HEK293T (cell line): ENCODE results near the gene TRIM17.

Source experiments
- CTCF ChIA-PET: fragments of 350-600 bp; formaldehyde crosslinking; extraction: SDS; loops from one replicate; lab custom pipeline; 2021; ENCODE audit warnings: antibody characterized with exemption, inconsistent platforms; lab: Yijun Ruan, JAX
- POLR2A ChIA-PET: fragments of 350-600 bp; formaldehyde crosslinking; extraction: SDS; loops from one replicate; lab custom pipeline; 2020; ENCODE audit warnings: antibody characterized with exemption, inconsistent platforms; lab: Yijun Ruan, JAX
- DNase-seq: peaks from one replicate; pipeline ENCODE4 v3.0.0; 2012; ENCODE audit warnings: mixed read lengths; ENCODE audit errors: extremely low spot score
- ARNT ChIP-seq: fragments of 450-650 bp; IDR thresholded peaks from 2 replicates; pipeline ENCODE4 v1.6.1; 2017; ENCODE audit warnings: mild to moderate bottlenecking
- BHLHE40 ChIP-seq: fragments of 450-650 bp; IDR thresholded peaks from 2 replicates; pipeline ENCODE4 v1.6.1; 2016; ENCODE audit warnings: mild to moderate bottlenecking, moderate library complexity, borderline replicate concordance
- CTBP1 ChIP-seq: fragments of 450-650 bp; IDR thresholded peaks from 2 replicates; pipeline ENCODE4 v1.6.1; 2016; ENCODE audit warnings: borderline replicate concordance
- ELF4 ChIP-seq: fragments of 450-650 bp; IDR thresholded peaks from 2 replicates; pipeline ENCODE4 v1.6.1; 2017; ENCODE audit warnings: antibody characterized with exemption
- FOXA1 ChIP-seq: fragments of 450-650 bp; IDR thresholded peaks from 2 replicates; pipeline ENCODE4 v1.6.1; 2016; ENCODE audit warnings: mild to moderate bottlenecking
- FOXK2 ChIP-seq: fragments of 450-650 bp; IDR thresholded peaks from 2 replicates; pipeline ENCODE4 v1.6.1; 2016; ENCODE audit warnings: mild to moderate bottlenecking
- FOXM1 ChIP-seq: fragments of 450-650 bp; IDR thresholded peaks from 2 replicates; pipeline ENCODE4 v1.6.1; 2017; ENCODE audit warnings: mild to moderate bottlenecking, borderline replicate concordance
- HDGF ChIP-seq: fragments of 450-650 bp; IDR thresholded peaks from 2 replicates; pipeline ENCODE4 v1.6.1; 2017; ENCODE audit warnings: antibody characterized with exemption, borderline replicate concordance
- L3MBTL2 ChIP-seq: fragments of 450-650 bp; conservative IDR thresholded peaks from 2 replicates; pipeline ENCODE4 v1.6.1; 2016; ENCODE audit warnings: mild to moderate bottlenecking
- LEF1 ChIP-seq: fragments of 450-650 bp; IDR thresholded peaks from 2 replicates; pipeline ENCODE4 v1.6.1; 2017; ENCODE audit warnings: mild to moderate bottlenecking, borderline replicate concordance
- NFRKB ChIP-seq: fragments of 450-650 bp; IDR thresholded peaks from 2 replicates; pipeline ENCODE4 v1.6.1; 2016; ENCODE audit warnings: mild to moderate bottlenecking, moderate library complexity
- SP1 ChIP-seq: fragments of 450-650 bp; IDR thresholded peaks from 2 replicates; pipeline ENCODE4 v1.6.1; 2017
- SUZ12 ChIP-seq: fragments of 450-650 bp; IDR thresholded peaks from 2 replicates; pipeline ENCODE4 v1.6.1; 2016; ENCODE audit warnings: mild to moderate bottlenecking
- TARDBP ChIP-seq: fragments of 450-650 bp; IDR thresholded peaks from 2 replicates; pipeline ENCODE4 v1.6.1; 2016
- ZNF384 ChIP-seq: fragments of 450-650 bp; IDR thresholded peaks from 2 replicates; pipeline ENCODE4 v1.6.1; 2016
- TF ChIP-seq, protein P1 (sequence below): fragments of 450-650 bp; IDR thresholded peaks from 2 replicates; pipeline ENCODE4 v1.6.1; 2016

Gene TRIM17

DNA sequence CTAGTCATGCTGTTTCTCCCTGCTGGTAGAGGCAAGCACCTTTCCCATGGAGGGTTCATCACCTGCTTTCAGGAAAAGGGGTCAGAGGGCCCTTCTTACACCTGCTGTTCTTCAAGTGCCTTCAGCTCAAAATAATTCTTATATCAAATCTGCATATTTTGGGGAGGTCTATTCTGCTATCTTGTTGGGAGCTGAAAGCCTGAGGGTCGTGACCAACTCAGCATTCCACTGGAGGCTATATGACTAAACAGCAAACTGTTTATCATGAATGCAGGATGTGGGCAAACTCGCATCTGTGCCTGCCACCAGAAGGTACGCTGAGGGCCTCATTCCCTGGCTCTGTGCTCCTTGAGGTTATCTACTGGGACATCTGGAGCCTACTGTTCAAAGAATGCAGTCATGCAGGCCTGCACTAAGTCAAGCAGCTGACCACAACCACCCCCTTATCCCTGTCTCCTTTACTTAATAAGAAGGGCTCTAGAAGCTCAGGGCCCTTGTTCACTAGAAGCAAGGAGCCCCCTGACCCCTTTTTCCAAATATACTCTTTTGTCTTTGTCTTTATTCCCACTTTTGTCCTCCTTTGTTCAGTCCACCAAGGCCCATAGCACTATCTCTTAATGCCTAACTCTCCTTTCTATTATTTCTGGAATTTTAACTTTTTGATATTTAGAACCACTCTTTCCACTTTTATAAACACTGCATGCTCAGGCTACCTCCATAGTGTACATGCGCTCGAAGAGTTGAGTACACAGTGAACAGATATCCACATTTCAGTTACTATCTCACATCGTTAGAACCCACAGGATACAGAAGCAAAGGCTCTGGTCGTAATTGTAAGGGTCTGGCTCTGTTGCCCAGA is 4.5 kb upstream of the TRIM17 start:
- ChIA-PET POLR2A (no interaction called here), CTCF (interaction anchor here (0.7 kb wide), 1 partner anchor 12 kb away, joined by 4 read pairs; no protein-coding TSS in a partner anchor)
- DNase-seq: no peak
- TF ChIP-seq SP1 (no peak), ARNT (no peak), L3MBTL2 (no peak), HDGF (no peak), FOXK2 (no peak), FOXM1 (no peak), ZNF384 (no peak), SUZ12 (no peak), ELF4 (no peak), LEF1 (no peak), NFRKB (no peak), BHLHE40 (no peak), FOXA1 (no peak), CTBP1 (no peak), TARDBP (no peak)
- TF ChIP-seq, protein P1, sequence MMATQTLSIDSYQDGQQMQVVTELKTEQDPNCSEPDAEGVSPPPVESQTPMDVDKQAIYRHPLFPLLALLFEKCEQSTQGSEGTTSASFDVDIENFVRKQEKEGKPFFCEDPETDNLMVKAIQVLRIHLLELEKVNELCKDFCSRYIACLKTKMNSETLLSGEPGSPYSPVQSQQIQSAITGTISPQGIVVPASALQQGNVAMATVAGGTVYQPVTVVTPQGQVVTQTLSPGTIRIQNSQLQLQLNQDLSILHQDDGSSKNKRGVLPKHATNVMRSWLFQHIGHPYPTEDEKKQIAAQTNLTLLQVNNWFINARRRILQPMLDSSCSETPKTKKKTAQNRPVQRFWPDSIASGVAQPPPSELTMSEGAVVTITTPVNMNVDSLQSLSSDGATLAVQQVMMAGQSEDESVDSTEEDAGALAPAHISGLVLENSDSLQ: no peak

DNA sequence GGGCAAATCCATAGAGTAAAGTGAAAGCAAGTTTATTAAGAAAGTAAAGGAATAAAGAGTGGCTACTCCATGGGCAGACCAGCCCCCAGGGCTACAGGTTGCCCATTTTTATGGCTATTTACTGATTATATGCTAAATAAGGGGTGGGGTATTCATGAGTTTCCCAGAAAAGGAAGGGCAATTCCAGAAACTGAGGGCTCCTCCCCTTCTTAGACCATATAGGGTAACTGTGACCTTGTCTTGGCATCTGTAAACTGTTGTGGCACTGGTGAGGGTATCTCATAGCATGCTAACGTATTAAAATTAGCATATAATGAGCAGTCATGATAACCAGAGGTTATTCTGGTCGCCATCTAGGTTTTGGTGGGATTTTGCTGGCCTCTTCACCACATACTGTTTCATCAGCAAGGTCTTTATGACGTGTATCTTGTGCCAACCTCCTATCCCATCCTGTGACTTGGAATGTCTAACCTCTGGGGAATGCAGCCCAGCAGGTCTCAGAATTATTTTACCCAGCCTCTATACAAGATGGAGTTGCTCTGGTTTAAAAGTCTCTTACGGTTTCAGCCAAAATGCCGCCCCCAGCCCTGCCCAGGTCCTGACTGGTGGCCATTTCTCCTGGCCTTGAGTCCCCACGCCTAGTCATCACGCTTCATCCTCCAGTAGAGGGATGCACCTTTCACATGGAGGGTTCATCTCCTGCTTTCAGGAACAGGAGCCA is 982 bp upstream of the TRIM17 start:
- CTCF ChIA-PET: no interaction called here
- TF ChIP-seq BHLHE40: no peak
- no peak for TF ChIP-seq SP1
- TF ChIP-seq, protein P1: no peak
- TF ChIP-seq FOXK2: no peak
- TF ChIP-seq HDGF: no peak
- no peak for TF ChIP-seq ELF4
- TF ChIP-seq FOXM1: no peak
- no peak for TF ChIP-seq FOXA1
- TF ChIP-seq L3MBTL2: no peak
- no peak for TF ChIP-seq LEF1
- TF ChIP-seq SUZ12: no peak
- TF ChIP-seq TARDBP: no peak
- TF ChIP-seq ZNF384: no peak
- TF ChIP-seq NFRKB: no peak
- TF ChIP-seq ARNT: no peak
- no peak for DNase-seq
- POLR2A ChIA-PET: no interaction called here

DNA sequence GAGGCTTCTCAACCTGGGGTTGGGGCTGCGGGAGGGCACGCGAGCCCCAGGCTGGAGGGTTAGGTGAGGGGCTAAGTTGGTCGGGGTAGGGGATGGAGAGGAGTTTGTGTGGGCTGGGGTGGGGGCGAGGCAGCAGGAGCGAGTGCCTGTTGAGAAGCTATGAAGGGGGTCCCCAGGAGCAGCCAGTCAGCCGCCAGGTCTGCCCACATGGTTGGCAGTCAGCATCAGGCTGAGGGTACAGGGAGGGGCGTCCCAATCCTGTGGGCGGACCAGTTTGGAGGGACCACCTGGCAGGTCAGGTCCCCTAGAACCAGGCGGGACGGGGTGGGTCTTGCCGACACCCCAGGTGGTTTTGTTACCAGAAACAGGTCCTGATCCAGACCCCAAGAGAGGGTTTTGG is 400 bp upstream of the TRIM17 start:
- no peak for TF ChIP-seq ZNF384
- no peak for TF ChIP-seq SP1
- TF ChIP-seq ARNT: no peak
- no peak for TF ChIP-seq L3MBTL2
- no peak for TF ChIP-seq LEF1
- no peak for TF ChIP-seq HDGF
- TF ChIP-seq ELF4: no peak
- no peak for TF ChIP-seq TARDBP
- no peak for TF ChIP-seq NFRKB
- no peak for TF ChIP-seq SUZ12
- TF ChIP-seq FOXA1: no peak
- TF ChIP-seq CTBP1: no peak
- TF ChIP-seq, protein P1: no peak
- no peak for TF ChIP-seq FOXK2
- TF ChIP-seq FOXM1: no peak
- TF ChIP-seq BHLHE40: no peak
- ChIA-PET CTCF (no interaction called here), POLR2A (no interaction called here)
- no peak for DNase-seq

DNA sequence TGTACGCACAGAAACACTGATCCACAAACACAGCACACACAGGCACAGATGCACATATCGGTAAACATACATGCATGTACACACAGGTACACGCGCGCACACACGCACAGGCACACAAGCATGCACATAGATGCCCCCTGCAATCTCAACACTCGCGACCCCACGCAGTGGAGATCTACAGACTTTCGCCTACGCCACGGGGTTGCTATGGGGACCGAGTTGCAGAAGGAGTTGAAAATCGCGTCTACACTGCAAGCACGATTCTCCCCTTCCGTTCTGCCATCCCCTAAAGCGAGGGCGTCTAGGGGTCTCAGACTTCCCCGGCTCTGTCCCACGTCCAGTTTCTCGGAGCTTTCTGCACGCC is 826 bp downstream of the TRIM17 start:
- ChIA-PET CTCF (no interaction called here), POLR2A (interaction anchor here (1.0 kb wide), 1 partner anchor 9 kb away, joined by 3 read pairs; the partner anchor contains the start of gene TRIM11)
- no peak for DNase-seq
- TF ChIP-seq L3MBTL2: no peak
- TF ChIP-seq BHLHE40: no peak
- TF ChIP-seq ZNF384: no peak
- no peak for TF ChIP-seq SP1
- no peak for TF ChIP-seq NFRKB
- TF ChIP-seq ELF4: no peak
- TF ChIP-seq CTBP1: no peak
- no peak for TF ChIP-seq FOXA1
- TF ChIP-seq LEF1: no peak
- TF ChIP-seq, protein P1: no peak
- TF ChIP-seq TARDBP: no peak
- no peak for TF ChIP-seq SUZ12
- no peak for TF ChIP-seq FOXK2
- no peak for TF ChIP-seq HDGF
- no peak for TF ChIP-seq ARNT
- no peak for TF ChIP-seq FOXM1

DNA sequence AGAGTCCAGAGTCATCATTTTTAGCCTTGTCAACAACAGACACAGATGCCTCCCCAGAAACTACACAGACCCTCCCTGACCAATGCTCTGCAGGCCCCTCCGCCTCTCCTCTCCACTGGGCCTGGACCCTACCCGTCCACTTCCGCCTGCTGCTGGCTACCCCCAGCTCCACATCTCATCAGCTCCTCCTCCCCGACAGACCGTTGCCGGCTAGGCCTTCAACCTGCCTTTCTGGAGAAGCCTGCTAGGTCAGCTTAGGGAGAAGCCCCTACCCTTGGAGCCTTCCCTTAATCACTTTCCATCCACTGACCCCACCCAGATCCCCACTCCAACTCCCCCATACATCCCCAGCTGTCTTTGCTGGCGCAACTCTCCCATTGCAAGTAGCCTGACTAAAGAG is 1.4 kb downstream of the TRIM17 start:
- TF ChIP-seq BHLHE40 (no peak), ZNF384 (no peak), L3MBTL2 (no peak), FOXM1 (no peak), ELF4 (no peak), SP1 (no peak), FOXK2 (no peak), TARDBP (no peak), SUZ12 (no peak), HDGF (no peak)
- TF ChIP-seq, protein P1: no peak
- CTCF ChIA-PET: no interaction called here
- no peak for DNase-seq
- POLR2A ChIA-PET: interaction anchor here (1.0 kb wide), 1 partner anchor 8 kb away, joined by 3 read pairs; the partner anchor contains the start of gene TRIM11
